ENCODE results near the gene NELL1.

NELL1 gene

GRCh38 chr11:21173476-21173875 is 504.1 kb downstream of the NELL1 start:
- DNase-seq (no peak), ATAC-seq (no peak)
- no peaks in the 10 kb centered on the region for H3K4me1 Mint-ChIP-seq
- H3K27me3 Mint-ChIP-seq = no peaks in the 10 kb centered on the region
- no peak overlapping the region for H3K27ac Mint-ChIP-seq
- no peak overlapping the region for H3K4me3 Mint-ChIP-seq
- no peaks in the 10 kb centered on the region for H3K9me3 Mint-ChIP-seq

- no peaks in the 10 kb centered on the region for H3K9me3 Mint-ChIP-seq
- no peak overlapping the region for H3K27ac Mint-ChIP-seq
- H3K4me3 Mint-ChIP-seq = no peak overlapping the region
- no peaks in the 10 kb centered on the region for H3K27me3 Mint-ChIP-seq
- ATAC-seq = no peak
- H3K4me1 Mint-ChIP-seq = no peaks in the 10 kb centered on the region
- no peak for DNase-seq
These were observed 505.4 kb downstream of the NELL1 start for GRCh38 chr11:21174781-21175180.

- no peaks in the 10 kb centered on the region for H3K9me3 Mint-ChIP-seq
- ATAC-seq = no peak
- DNase-seq = no peak
- H3K4me3 Mint-ChIP-seq = no peak overlapping the region
- no peaks in the 10 kb centered on the region for H3K27me3 Mint-ChIP-seq
- H3K4me1 Mint-ChIP-seq = no peaks in the 10 kb centered on the region
- H3K27ac Mint-ChIP-seq = no peak overlapping the region
These were observed 508.0 kb downstream of the NELL1 start for GRCh38 chr11:21177379-21177778.

- Mint-ChIP-seq H3K4me3 (no peak overlapping the region), H3K27ac (no peak overlapping the region), H3K9me3 (peaks cover 0 to 1% of the 10 kb centered on the region in 2 donors), H3K4me1 (no peaks in the 10 kb centered on the region), H3K27me3 (no peaks in the 10 kb centered on the region)
- no peak for DNase-seq
- no peak for ATAC-seq
These were observed 510.4 kb downstream of the NELL1 start for GRCh38 chr11:21179770-21180169.

- DNase-seq = no peak
- peaks cover 0 to 5% of the 10 kb centered on the region in 2 donors for H3K9me3 Mint-ChIP-seq
- H3K4me1 Mint-ChIP-seq = no peaks in the 10 kb centered on the region
- no peak overlapping the region for H3K27ac Mint-ChIP-seq
- no peak for ATAC-seq
- no peaks in the 10 kb centered on the region for H3K27me3 Mint-ChIP-seq
- H3K4me3 Mint-ChIP-seq = no peak overlapping the region
These were observed 510.8 kb downstream of the NELL1 start for GRCh38 chr11:21180182-21180581.

- ATAC-seq (no peak), DNase-seq (no peak)
- no peak overlapping the region for H3K27ac Mint-ChIP-seq
- H3K27me3 Mint-ChIP-seq = no peaks in the 10 kb centered on the region
- no peak overlapping the region for H3K4me3 Mint-ChIP-seq
- H3K4me1 Mint-ChIP-seq = no peaks in the 10 kb centered on the region
- peaks cover 6 to 8% of the 10 kb centered on the region in 2 donors for H3K9me3 Mint-ChIP-seq
These were observed 516.6 kb downstream of the NELL1 start for GRCh38 chr11:21185959-21186358.

GRCh38 chr11:21190181-21190580 is 520.8 kb downstream of the NELL1 start:
- H3K4me1 Mint-ChIP-seq = no peaks in the 10 kb centered on the region

GRCh38 chr11:21195995-21196394 is 526.6 kb downstream of the NELL1 start:
- DNase-seq (no peak), ATAC-seq (no peak)
- Mint-ChIP-seq H3K4me1 (no peaks in the 10 kb centered on the region), H3K9me3 (peaks cover 11 to 15% of the 10 kb centered on the region in 2 donors), H3K4me3 (no peak overlapping the region), H3K27me3 (no peaks in the 10 kb centered on the region), H3K27ac (no peak overlapping the region)

More at GRCh38 chr11:21190181-21190580, 520.8 kb downstream of the NELL1 start:
- Mint-ChIP-seq H3K27me3 (no peaks in the 10 kb centered on the region), H3K27ac (no peak overlapping the region), H3K4me3 (no peak overlapping the region), H3K9me3 (peaks cover 6 to 9% of the 10 kb centered on the region in 2 donors)
- DNase-seq (no peak), ATAC-seq (no peak)

- no peak overlapping the region for H3K27ac Mint-ChIP-seq
- H3K4me3 Mint-ChIP-seq = no peak overlapping the region
- DNase-seq = no peak
These were observed 529.1 kb downstream of the NELL1 start for GRCh38 chr11:21198498-21198897.

GRCh38 chr11:21205205-21205604 is 535.8 kb downstream of the NELL1 start:
- Mint-ChIP-seq H3K4me1 (no peaks in the 10 kb centered on the region), H3K9me3 (peaks cover 22 to 35% of the 10 kb centered on the region in 2 donors)
- ATAC-seq = no peak

More at GRCh38 chr11:21198498-21198897, 529.1 kb downstream of the NELL1 start:
- ATAC-seq = no peak
- no peaks in the 10 kb centered on the region for H3K4me1 Mint-ChIP-seq
- H3K27me3 Mint-ChIP-seq = no peaks in the 10 kb centered on the region
- H3K9me3 Mint-ChIP-seq = peaks cover 22 to 36% of the 10 kb centered on the region in 2 donors

GRCh38 chr11:21225860-21226259 is 556.5 kb downstream of the NELL1 start:
- Mint-ChIP-seq H3K27ac (no peak overlapping the region), H3K27me3 (no peaks in the 10 kb centered on the region), H3K4me1 (no peaks in the 10 kb centered on the region), H3K4me3 (no peak overlapping the region), H3K9me3 (peaks cover 6 to 20% of the 10 kb centered on the region in 2 donors)
- DNase-seq = no peak
- no peak for ATAC-seq

More at GRCh38 chr11:21205205-21205604, 535.8 kb downstream of the NELL1 start:
- Mint-ChIP-seq H3K4me3 (no peak overlapping the region), H3K27me3 (no peaks in the 10 kb centered on the region), H3K27ac (no peak overlapping the region)
- DNase-seq = no peak

- Mint-ChIP-seq H3K4me3 (no peak overlapping the region), H3K27ac (no peak overlapping the region), H3K27me3 (no peaks in the 10 kb centered on the region), H3K4me1 (no peaks in the 10 kb centered on the region), H3K9me3 (peaks cover 2 to 12% of the 10 kb centered on the region in 2 donors)
- ATAC-seq (no peak), DNase-seq (no peak)
These were observed 559.8 kb downstream of the NELL1 start for GRCh38 chr11:21229224-21229623.

GRCh38 chr11:21250196-21250595 is 580.8 kb downstream of the NELL1 start:
- DNase-seq (no peak), ATAC-seq (no peak)
- H3K27me3 Mint-ChIP-seq = no peaks in the 10 kb centered on the region
- no peak overlapping the region for H3K27ac Mint-ChIP-seq
- H3K9me3 Mint-ChIP-seq = peaks cover 0 to 8% of the 10 kb centered on the region in 2 donors
- no peaks in the 10 kb centered on the region for H3K4me1 Mint-ChIP-seq
- H3K4me3 Mint-ChIP-seq = no peak overlapping the region

GRCh38 chr11:21254055-21254454 is 584.7 kb downstream of the NELL1 start:
- H3K4me3 Mint-ChIP-seq = no peak overlapping the region
- peaks cover 11 to 24% of the 10 kb centered on the region in 2 donors for H3K9me3 Mint-ChIP-seq
- H3K27me3 Mint-ChIP-seq = no peaks in the 10 kb centered on the region
- H3K4me1 Mint-ChIP-seq = no peaks in the 10 kb centered on the region
- no peak for DNase-seq
- no peak overlapping the region for H3K27ac Mint-ChIP-seq
- no peak for ATAC-seq

GRCh38 chr11:21254790-21255189 is 585.4 kb downstream of the NELL1 start:
- ATAC-seq = no peak
- Mint-ChIP-seq H3K27me3 (no peaks in the 10 kb centered on the region), H3K9me3 (peaks cover 15 to 27% of the 10 kb centered on the region in 2 donors), H3K4me3 (no peak overlapping the region), H3K27ac (no peak overlapping the region), H3K4me1 (no peaks in the 10 kb centered on the region)
- no peak for DNase-seq

GRCh38 chr11:21257461-21257860 is 588.1 kb downstream of the NELL1 start:
- Mint-ChIP-seq H3K27me3 (no peaks in the 10 kb centered on the region), H3K27ac (no peak overlapping the region), H3K4me3 (no peak overlapping the region), H3K9me3 (peaks cover 15 to 27% of the 10 kb centered on the region in 2 donors), H3K4me1 (no peaks in the 10 kb centered on the region)
- ATAC-seq (no peak), DNase-seq (no peak)

GRCh38 chr11:21258414-21258813 is 589.0 kb downstream of the NELL1 start:
- ATAC-seq (no peak), DNase-seq (no peak)
- Mint-ChIP-seq H3K4me1 (no peaks in the 10 kb centered on the region), H3K4me3 (no peak overlapping the region), H3K9me3 (peaks cover 15 to 27% of the 10 kb centered on the region in 2 donors), H3K27me3 (no peaks in the 10 kb centered on the region), H3K27ac (no peak overlapping the region)
